Measurements from ENCODE around the gene MAPK1.
"Not testable (repeated sequence)": the region's sequence is repeated elsewhere in the genome, so short reads cannot be mapped to it uniquely, and the experiment has no call there.

DNA sequence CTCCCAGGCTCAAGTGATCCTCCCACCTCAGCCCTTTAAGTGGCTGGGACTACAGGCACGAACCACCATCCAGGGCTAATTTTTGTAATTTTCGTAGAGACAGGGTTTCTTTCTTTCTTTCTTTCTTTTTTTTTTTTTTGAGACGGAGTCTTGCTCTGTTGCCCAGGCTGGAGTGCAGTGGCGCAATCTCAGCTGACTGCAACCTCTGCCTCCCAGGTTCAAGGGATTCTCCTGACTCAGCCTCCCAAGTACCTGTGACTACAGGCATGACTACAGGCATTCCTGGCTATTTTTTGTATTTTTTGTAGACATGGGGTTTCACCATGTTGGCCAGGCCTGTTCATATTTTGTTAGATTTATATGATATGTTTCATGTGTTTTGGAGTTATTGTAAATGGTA is 28.8 kb upstream of the MAPK1 start:
- TF ChIP-seq, protein P1, sequence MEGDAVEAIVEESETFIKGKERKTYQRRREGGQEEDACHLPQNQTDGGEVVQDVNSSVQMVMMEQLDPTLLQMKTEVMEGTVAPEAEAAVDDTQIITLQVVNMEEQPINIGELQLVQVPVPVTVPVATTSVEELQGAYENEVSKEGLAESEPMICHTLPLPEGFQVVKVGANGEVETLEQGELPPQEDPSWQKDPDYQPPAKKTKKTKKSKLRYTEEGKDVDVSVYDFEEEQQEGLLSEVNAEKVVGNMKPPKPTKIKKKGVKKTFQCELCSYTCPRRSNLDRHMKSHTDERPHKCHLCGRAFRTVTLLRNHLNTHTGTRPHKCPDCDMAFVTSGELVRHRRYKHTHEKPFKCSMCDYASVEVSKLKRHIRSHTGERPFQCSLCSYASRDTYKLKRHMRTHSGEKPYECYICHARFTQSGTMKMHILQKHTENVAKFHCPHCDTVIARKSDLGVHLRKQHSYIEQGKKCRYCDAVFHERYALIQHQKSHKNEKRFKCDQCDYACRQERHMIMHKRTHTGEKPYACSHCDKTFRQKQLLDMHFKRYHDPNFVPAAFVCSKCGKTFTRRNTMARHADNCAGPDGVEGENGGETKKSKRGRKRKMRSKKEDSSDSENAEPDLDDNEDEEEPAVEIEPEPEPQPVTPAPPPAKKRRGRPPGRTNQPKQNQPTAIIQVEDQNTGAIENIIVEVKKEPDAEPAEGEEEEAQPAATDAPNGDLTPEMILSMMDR (IDR thresholded peaks at IDR 0.05): not testable (repeated sequence)
- not testable (repeated sequence) for TF ChIP-seq POLR2A (IDR thresholded peaks at IDR 0.05)

Data from esophagus squamous epithelium (tissue), 4 donors.